MM.1S (cell line): ENCODE measurements around the gene CDC14A.

Experiments
- DNase-seq: peaks from one replicate; pipeline ENCODE4 v3.0.0-alpha.2; 2015
- H2AFZ ChIP-seq: fragments of 300-600 bp; sonication (generic); 2 replicates; pipeline ENCODE4 v1.6.0; 2016; ENCODE audit warnings: antibody characterized with exemption, low read length
- H3F3A ChIP-seq: fragments of 300-600 bp; sonication (generic); 2 replicates; pipeline ENCODE4 v1.6.1; 2016; ENCODE audit warnings: mild to moderate bottlenecking, antibody characterized with exemption, low read length, moderate library complexity, mixed read lengths; ENCODE audit not compliant: insufficient read depth
- H3K27ac ChIP-seq: fragments of 300-600 bp; sonication (generic); 2 replicates; pipeline ENCODE4 v1.5.1; 2016; ENCODE audit warnings: mild to moderate bottlenecking, low read length
- H3K27me3 ChIP-seq: fragments of 300-600 bp; sonication (generic); replicated peaks from 2 replicates; pipeline ENCODE4 v1.6.0; 2016; ENCODE audit warnings: low read length; ENCODE audit not compliant: insufficient read depth
- H3K36me3 ChIP-seq: fragments of 300-600 bp; sonication (generic); replicated peaks from 2 replicates; pipeline ENCODE4 v1.6.1; 2016; ENCODE audit warnings: mild to moderate bottlenecking, low read length, mixed read lengths; ENCODE audit not compliant: insufficient read depth
- H3K4me1 ChIP-seq: fragments of 300-600 bp; sonication (generic); 2 replicates; pipeline ENCODE4 v1.6.1; 2016; ENCODE audit warnings: low read length, mixed read lengths
- H3K4me2 ChIP-seq: fragments of 300-600 bp; sonication (generic); 2 replicates; pipeline ENCODE4 v1.6.0; 2016; ENCODE audit warnings: low read depth, low read length
- H3K4me3 ChIP-seq: fragments of 300-600 bp; sonication (generic); 2 replicates; pipeline ENCODE4 v1.5.1; 2016; ENCODE audit warnings: low read length, mixed read lengths
- H3K79me2 ChIP-seq: fragments of 300-600 bp; sonication (generic); 2 replicates; pipeline ENCODE4 v1.6.1; 2016; ENCODE audit warnings: mixed run types, low read length, mixed read lengths
- H3K9ac ChIP-seq: fragments of 300-600 bp; sonication (generic); 2 replicates; pipeline ENCODE4 v1.6.1; 2016; ENCODE audit warnings: low read length, mixed read lengths
- H3K9me2 ChIP-seq: fragments of 300-600 bp; sonication (generic); replicated peaks from 2 replicates; pipeline ENCODE4 v1.6.1; 2016; ENCODE audit warnings: mild to moderate bottlenecking, low read length, mixed read lengths; ENCODE audit not compliant: insufficient read depth
- H3K9me3 ChIP-seq: fragments of 300-600 bp; sonication (generic); replicated peaks from 2 replicates; pipeline ENCODE4 v1.6.1; 2016; ENCODE audit warnings: mild to moderate bottlenecking, low read length, mixed read lengths; ENCODE audit not compliant: insufficient read depth
- H4K20me1 ChIP-seq: fragments of 300-600 bp; sonication (generic); 2 replicates; pipeline ENCODE4 v1.6.1; 2016; ENCODE audit warnings: mild to moderate bottlenecking, low read length, moderate library complexity, mixed read lengths; ENCODE audit not compliant: insufficient read depth
- EZH2 ChIP-seq: fragments of 300-600 bp; sonication (generic); optimal IDR thresholded peaks from 2 replicates; pipeline ENCODE3; 2017; ENCODE audit warnings: low read depth, mild to moderate bottlenecking, antibody characterized with exemption, low read length, mixed read lengths
- EZH2phosphoT487 ChIP-seq: fragments of 300-600 bp; sonication (generic); IDR thresholded peaks from 2 replicates; pipeline ENCODE4 v1.6.1; 2018; ENCODE audit warnings: antibody characterized with exemption, low read length
- TF ChIP-seq, protein P1 (sequence below): fragments of 300-600 bp; sonication (generic); IDR thresholded peaks from 2 replicates; pipeline ENCODE4 v1.5.1; 2016; ENCODE audit warnings: antibody characterized with exemption, low read length, mixed read lengths

CDC14A gene

DNA sequence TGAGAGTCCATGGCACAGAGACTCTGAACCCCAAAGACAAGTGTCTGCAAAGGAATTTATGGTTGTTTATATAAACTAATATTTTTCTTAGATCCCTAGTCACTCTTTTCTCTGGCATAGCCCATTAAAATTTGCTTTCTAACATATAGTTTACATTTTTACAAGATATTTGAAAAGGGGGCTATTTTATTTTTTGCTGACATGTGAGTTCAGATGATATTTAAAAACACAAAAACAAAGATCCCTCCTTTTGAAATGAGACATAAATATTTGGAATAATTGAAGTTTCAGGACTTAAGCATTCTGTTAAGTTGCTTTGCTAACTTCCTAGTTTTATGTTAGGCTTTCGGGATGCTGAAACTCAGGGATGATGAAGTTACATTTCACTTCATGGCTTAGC is 86.1 kb downstream of the CDC14A start:
- Histone ChIP-seq H3K4me3 (no peak overlapping the region), H3K27ac (no peak overlapping the region), H3K9me3 (no peaks in the 10 kb centered on the region), H3K79me2 (no peaks in the 10 kb centered on the region), H3K36me3 (no peaks in the 10 kb centered on the region), H3K4me2 (no peak overlapping the region), H3K27me3 (no peaks in the 10 kb centered on the region), H3K9ac (no peak overlapping the region), H2AFZ (no peak overlapping the region), H3F3A (peaks cover 8% of the 10 kb centered on the region), H4K20me1 (no peaks in the 10 kb centered on the region), H3K9me2 (no peaks in the 10 kb centered on the region), H3K4me1 (peaks cover 26% of the 10 kb centered on the region)
- TF ChIP-seq, protein P1, sequence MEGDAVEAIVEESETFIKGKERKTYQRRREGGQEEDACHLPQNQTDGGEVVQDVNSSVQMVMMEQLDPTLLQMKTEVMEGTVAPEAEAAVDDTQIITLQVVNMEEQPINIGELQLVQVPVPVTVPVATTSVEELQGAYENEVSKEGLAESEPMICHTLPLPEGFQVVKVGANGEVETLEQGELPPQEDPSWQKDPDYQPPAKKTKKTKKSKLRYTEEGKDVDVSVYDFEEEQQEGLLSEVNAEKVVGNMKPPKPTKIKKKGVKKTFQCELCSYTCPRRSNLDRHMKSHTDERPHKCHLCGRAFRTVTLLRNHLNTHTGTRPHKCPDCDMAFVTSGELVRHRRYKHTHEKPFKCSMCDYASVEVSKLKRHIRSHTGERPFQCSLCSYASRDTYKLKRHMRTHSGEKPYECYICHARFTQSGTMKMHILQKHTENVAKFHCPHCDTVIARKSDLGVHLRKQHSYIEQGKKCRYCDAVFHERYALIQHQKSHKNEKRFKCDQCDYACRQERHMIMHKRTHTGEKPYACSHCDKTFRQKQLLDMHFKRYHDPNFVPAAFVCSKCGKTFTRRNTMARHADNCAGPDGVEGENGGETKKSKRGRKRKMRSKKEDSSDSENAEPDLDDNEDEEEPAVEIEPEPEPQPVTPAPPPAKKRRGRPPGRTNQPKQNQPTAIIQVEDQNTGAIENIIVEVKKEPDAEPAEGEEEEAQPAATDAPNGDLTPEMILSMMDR, result no peak
- TF ChIP-seq EZH2 (no peak), EZH2phosphoT487 (no peak)
- DNase-seq, result no peak

DNA sequence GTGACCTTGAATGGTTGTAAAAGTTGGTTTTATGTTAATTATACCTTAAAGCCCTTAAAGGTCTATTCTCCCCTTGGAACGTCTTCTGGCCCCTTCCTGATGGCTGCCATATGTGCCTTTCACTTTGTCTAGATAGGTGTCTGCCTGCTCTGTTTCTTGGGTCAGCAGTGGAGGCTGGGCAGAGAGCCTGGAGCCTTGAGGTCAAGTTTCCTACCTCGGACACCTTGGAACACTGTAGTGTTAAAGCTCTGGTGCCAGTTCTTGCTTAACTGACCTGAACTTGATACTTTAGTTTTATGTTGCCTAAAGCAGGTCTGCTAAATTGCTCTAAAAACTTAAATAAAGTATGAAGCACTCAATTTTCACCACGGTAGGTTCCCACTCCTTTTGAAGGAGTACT is 86.5 kb downstream of the CDC14A start:
- H3K4me3 ChIP-seq, result no peak overlapping the region
- H3K27ac ChIP-seq, result no peak overlapping the region
- peaks cover 12% of the 10 kb centered on the region for H3F3A ChIP-seq
- H3K4me2 ChIP-seq, result no peak overlapping the region
- no peak overlapping the region for H3K9ac ChIP-seq
- no peaks in the 10 kb centered on the region for H3K36me3 ChIP-seq
- H3K9me3 ChIP-seq, result no peaks in the 10 kb centered on the region
- no peaks in the 10 kb centered on the region for H3K9me2 ChIP-seq
- H4K20me1 ChIP-seq, result no peaks in the 10 kb centered on the region
- no peak overlapping the region for H2AFZ ChIP-seq
- no peak for DNase-seq
- peaks cover 26% of the 10 kb centered on the region for H3K4me1 ChIP-seq
- no peaks in the 10 kb centered on the region for H3K27me3 ChIP-seq
- TF ChIP-seq, protein P1, result no peak
- TF ChIP-seq EZH2phosphoT487 (no peak), EZH2 (no peak)
- H3K79me2 ChIP-seq, result no peaks in the 10 kb centered on the region

DNA sequence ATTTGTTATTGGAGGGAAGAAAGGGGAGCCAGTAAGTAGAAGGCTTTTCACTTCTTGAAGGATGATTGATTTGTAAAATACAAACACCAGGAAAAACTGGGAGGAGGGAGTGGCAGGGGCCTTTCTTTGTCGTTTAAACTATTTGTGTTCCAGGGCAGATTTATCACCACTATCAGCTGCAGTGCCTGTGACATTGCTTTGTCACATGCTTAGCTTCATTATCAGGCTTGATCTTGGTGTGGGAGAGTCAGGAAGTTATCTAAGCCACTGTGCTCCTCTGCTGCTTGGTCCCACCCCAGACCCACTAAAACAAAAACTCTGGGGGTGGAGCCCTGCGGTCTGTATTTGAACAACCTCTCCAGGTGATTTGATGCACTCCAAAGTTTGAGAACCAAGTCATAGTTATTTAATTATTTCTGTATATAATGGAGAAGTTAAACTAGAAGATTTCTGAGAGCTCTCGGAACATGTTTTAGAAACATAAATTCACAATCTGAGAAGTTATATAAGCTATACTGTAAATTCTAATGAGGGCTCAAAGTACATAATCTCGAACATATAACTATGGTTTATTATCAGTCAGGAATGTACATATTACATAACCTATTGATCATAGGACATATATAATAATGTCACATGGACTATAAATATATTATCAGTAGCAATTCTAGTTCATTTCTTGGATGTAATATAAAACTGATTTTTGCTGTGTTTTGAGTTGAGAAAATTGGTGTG is 87.9 kb downstream of the CDC14A start:
- Histone ChIP-seq H3K4me1 (peaks cover 35% of the 10 kb centered on the region), H4K20me1 (no peaks in the 10 kb centered on the region), H3K9me2 (no peaks in the 10 kb centered on the region), H2AFZ (0 out of 2 replicates have a peak overlapping the region, but pooled peaks have one; percentile 4), H3K27ac (peak overlapping the region; percentile 18; the same call in 1 of the 2 replicates), H3K9me3 (no peaks in the 10 kb centered on the region), H3K4me2 (no peak overlapping the region; the same call in 1 of the 2 replicates), H3K4me3 (no peak overlapping the region), H3K36me3 (no peaks in the 10 kb centered on the region), H3K27me3 (no peaks in the 10 kb centered on the region), H3F3A (peaks cover 17% of the 10 kb centered on the region), H3K79me2 (no peaks in the 10 kb centered on the region), H3K9ac (no peak overlapping the region)
- TF ChIP-seq, protein P1, result no peak
- TF ChIP-seq EZH2 (no peak), EZH2phosphoT487 (no peak)
- DNase-seq, result peak; percentile 41
